ENCODE data around the gene GSTM4. TPM values are rescaled to one million over a fixed set of nuclear protein-coding genes. Genes with fewer than 3 reads are reported as not detected.
"Not testable (repeated sequence)": the region's sequence is repeated elsewhere in the genome, so short reads cannot be mapped to it uniquely, and the experiment has no call there.

Gene GSTM4
- total RNA-seq, 1 experiment from 2014 or later = 188 TPM

DNA sequence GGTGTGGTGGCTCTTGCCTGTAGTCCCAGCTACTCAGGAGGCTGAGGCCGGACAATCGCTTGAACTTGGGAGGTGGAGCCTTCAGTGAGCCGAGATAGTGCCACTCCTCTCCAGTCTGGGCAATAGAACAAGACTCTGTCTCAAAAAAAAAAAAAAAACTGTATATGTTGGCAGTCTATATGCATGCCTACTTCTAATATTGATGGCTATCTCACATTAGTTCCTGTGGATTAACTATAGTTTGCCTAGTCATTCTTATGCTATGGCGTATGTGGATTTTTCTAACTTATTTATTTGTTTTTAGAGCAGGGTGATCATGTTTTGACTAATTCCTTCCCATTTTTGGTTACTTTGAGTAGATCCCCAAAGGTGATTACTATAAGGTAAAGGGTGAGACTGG, 41.2 kb downstream of the GSTM4 start:
- POLR2A ChIA-PET (ENCODE audit: low non-redundant PET) = no interaction called here
- Histone ChIP-seq H3K27me3 (replicated peaks; ENCODE audit: insufficient read depth, low read depth, low read length, poor library complexity) (no peaks in the 10 kb centered on the region), H3K27ac (ENCODE audit: low read depth, low read length, poor library complexity, severe bottlenecking) (no peak overlapping the region), H3K9me3 (ENCODE audit: low read depth, low read length, poor library complexity, severe bottlenecking) (no peaks in the 10 kb centered on the region), H3K4me1 (ENCODE audit: insufficient read depth, low read length, poor library complexity, severe bottlenecking) (no peaks in the 10 kb centered on the region), H3K4me3 (ENCODE audit: low read depth, low read length, poor library complexity, severe bottlenecking) (no peak overlapping the region), H3K36me3 (ENCODE audit: insufficient read depth, low read length, poor library complexity, severe bottlenecking) (no peaks in the 10 kb centered on the region)
- no peak for DNase-seq (ENCODE audit: low spot score)
- no peak for TF ChIP-seq EZH2 (IDR thresholded peaks at IDR 0.05; ENCODE audit: borderline replicate concordance, low read depth, low read length, poor library complexity, severe bottlenecking)
- TF ChIP-seq, protein P1, sequence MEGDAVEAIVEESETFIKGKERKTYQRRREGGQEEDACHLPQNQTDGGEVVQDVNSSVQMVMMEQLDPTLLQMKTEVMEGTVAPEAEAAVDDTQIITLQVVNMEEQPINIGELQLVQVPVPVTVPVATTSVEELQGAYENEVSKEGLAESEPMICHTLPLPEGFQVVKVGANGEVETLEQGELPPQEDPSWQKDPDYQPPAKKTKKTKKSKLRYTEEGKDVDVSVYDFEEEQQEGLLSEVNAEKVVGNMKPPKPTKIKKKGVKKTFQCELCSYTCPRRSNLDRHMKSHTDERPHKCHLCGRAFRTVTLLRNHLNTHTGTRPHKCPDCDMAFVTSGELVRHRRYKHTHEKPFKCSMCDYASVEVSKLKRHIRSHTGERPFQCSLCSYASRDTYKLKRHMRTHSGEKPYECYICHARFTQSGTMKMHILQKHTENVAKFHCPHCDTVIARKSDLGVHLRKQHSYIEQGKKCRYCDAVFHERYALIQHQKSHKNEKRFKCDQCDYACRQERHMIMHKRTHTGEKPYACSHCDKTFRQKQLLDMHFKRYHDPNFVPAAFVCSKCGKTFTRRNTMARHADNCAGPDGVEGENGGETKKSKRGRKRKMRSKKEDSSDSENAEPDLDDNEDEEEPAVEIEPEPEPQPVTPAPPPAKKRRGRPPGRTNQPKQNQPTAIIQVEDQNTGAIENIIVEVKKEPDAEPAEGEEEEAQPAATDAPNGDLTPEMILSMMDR (conservative IDR thresholded peaks at IDR 0.05; ENCODE audit: low read depth, low read length) = no peak
- CTCF ChIA-PET = no interaction called here
- intact Hi-C loops (cut with micrococcal nuclease; ENCODE audit: unreplicated experiment) = no loop called here
- no TSS peak for BruUV-seq (replicated peaks)

DNA sequence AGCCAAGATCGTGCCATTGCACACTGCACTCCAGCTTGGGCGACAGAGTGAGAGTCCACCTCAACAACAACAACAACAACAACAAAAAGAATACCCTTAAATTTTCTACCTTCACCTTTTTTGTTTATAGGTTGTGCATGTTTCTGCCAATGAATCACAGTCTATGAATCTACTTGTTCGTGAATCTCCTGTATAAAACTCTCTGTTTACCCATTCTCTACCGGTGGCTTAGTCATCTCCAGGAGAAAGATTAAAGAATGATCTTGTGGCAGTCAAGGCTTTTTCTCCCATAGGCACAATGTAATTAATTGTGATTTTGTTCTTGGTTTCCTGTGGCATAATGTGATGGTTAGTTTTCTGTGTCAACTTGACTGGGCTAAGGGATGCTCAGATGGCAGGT, 42.0 kb downstream of the GSTM4 start:
- H3K4me3 ChIP-seq (ENCODE audit: low read depth, low read length, poor library complexity, severe bottlenecking); POLR2A ChIA-PET (ENCODE audit: low non-redundant PET); H3K27ac ChIP-seq (ENCODE audit: low read depth, low read length, poor library complexity, severe bottlenecking); H3K27me3 ChIP-seq (replicated peaks; ENCODE audit: insufficient read depth, low read depth, low read length, poor library complexity); CTCF ChIA-PET; intact Hi-C loops (cut with micrococcal nuclease; ENCODE audit: unreplicated experiment); H3K4me1 ChIP-seq (ENCODE audit: insufficient read depth, low read length, poor library complexity, severe bottlenecking); DNase-seq (ENCODE audit: low spot score); H3K9me3 ChIP-seq (ENCODE audit: low read depth, low read length, poor library complexity, severe bottlenecking); BruUV-seq (replicated peaks); H3K36me3 ChIP-seq (ENCODE audit: insufficient read depth, low read length, poor library complexity, severe bottlenecking): not testable (repeated sequence)

DNA sequence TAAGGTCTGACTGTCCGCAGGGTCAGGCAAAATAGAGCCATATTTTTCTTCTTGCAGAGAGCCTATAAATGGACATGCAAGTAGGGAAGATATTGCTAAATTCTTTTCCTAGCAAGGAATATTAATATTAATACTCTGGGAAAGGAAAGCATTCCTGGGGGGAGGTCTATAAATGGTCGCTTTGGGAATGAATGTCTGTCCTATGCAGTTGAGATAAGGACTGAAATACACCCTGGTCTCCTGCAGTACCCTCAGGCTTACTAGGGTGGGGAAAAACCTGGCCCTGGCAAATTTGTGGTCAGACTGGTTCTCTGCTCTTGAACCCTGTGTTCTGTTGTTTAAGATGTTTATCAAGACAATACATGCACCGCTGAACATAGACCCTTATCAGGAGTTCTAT, 47.0 kb downstream of the GSTM4 start:
- DNase-seq (ENCODE audit: low spot score); intact Hi-C loops (cut with micrococcal nuclease; ENCODE audit: unreplicated experiment); H3K4me1 ChIP-seq (ENCODE audit: insufficient read depth, low read length, poor library complexity, severe bottlenecking); H3K4me3 ChIP-seq (ENCODE audit: low read depth, low read length, poor library complexity, severe bottlenecking); H3K27ac ChIP-seq (ENCODE audit: low read depth, low read length, poor library complexity, severe bottlenecking); H3K27me3 ChIP-seq (replicated peaks; ENCODE audit: insufficient read depth, low read depth, low read length, poor library complexity); CTCF ChIA-PET; POLR2A ChIA-PET (ENCODE audit: low non-redundant PET); H3K9me3 ChIP-seq (ENCODE audit: low read depth, low read length, poor library complexity, severe bottlenecking); BruUV-seq (replicated peaks); H3K36me3 ChIP-seq (ENCODE audit: insufficient read depth, low read length, poor library complexity, severe bottlenecking): not testable (repeated sequence)

DNA sequence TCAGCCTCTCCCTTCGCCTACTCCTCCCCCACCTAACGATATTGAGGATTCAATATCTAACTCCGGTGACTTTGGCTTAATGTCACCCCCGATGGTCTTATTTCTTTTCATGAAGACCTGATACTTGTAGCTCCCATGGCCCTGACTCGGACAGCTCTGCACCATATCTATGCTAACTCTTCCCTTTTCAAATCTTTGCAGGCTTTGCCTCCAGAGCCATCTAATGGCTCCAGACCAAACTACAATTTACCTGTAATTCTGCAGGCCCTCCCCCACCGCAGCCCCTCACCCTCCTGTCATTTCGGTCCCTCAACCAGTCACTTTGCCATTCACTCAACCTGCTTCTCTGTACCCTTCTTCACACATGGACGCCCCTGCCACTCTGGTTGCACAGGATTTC, 48.3 kb downstream of the GSTM4 start:
- Histone ChIP-seq H3K9me3 (ENCODE audit: low read depth, low read length, poor library complexity, severe bottlenecking) (no peaks in the 10 kb centered on the region), H3K36me3 (ENCODE audit: insufficient read depth, low read length, poor library complexity, severe bottlenecking) (no peaks in the 10 kb centered on the region), H3K4me3 (ENCODE audit: low read depth, low read length, poor library complexity, severe bottlenecking) (no peak overlapping the region), H3K27ac (ENCODE audit: low read depth, low read length, poor library complexity, severe bottlenecking) (no peak overlapping the region), H3K4me1 (ENCODE audit: insufficient read depth, low read length, poor library complexity, severe bottlenecking) (peaks cover 6% of the 10 kb centered on the region), H3K27me3 (replicated peaks; ENCODE audit: insufficient read depth, low read depth, low read length, poor library complexity) (no peaks in the 10 kb centered on the region)
- intact Hi-C loops (cut with micrococcal nuclease; ENCODE audit: unreplicated experiment) = no loop called here
- BruUV-seq (replicated peaks) = no TSS peak
- no peak for DNase-seq (ENCODE audit: low spot score)
- CTCF ChIA-PET = interaction anchor here (0.6 kb wide), 1 partner anchor 74 kb away, joined by 3 read pairs; no protein-coding TSS in a partner anchor
- no peak for TF ChIP-seq EZH2 (IDR thresholded peaks at IDR 0.05; ENCODE audit: borderline replicate concordance, low read depth, low read length, poor library complexity, severe bottlenecking)
- TF ChIP-seq, protein P1 (conservative IDR thresholded peaks at IDR 0.05; ENCODE audit: low read depth, low read length) = no peak
- POLR2A ChIA-PET (ENCODE audit: low non-redundant PET) = no interaction called here

All from A673 (cell line).